Measurements from ENCODE around the gene UBASH3A.

DNA sequence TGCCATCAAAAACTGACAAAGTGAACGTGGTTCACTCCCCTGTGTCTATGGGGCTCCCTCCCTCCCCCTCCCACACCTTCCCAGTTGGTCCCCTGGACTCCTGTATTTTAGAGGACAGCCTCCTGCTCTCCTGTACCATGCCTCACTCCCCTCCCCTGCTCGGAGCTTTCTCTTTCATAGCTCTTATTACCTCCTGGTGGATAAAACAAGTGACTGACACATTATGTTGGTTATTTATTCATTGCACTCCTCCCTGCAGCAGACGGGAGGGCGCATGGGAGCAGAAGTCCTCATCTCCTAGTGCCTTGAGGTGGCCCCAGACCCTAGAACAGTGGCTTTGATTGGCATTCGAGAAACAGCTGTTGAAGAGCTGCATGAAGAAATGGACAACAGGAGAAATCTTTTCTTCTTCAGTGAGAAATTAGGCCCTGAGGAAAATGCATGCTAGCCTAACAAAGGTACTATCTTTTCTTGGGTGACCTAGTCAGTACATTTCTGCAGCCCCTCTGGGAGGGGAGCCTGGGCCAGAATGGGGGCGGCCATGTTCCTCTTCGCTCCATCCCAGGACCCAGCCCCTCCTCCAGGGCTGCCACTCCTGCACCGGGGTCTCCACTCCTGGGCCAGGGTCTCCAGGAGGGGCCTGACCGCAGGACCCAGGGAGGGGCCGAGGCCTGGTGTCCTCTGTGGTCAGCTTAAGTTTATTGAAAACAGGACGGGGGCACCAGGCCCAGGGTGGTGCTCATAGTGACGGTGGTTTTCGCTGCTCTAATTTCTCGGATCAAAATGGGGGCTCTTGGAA is 36.1 kb upstream of the UBASH3A start:
- TF ChIP-seq CTCF (IDR thresholded peaks at IDR 0.05), result no peak
- TF ChIP-seq POLR2AphosphoS5 (IDR thresholded peaks at IDR 0.05), result no peak
